ENCODE results near the gene NOX1.
A peak's percentile ranks its signal among the peaks of the same experiment; 100 is the strongest.
"Not testable (repeated sequence)": the region's sequence is repeated elsewhere in the genome, so short reads cannot be mapped to it uniquely, and the experiment has no call there.

NOX1 gene

GRCh38 chrX:100819534-100819836, 54.7 kb downstream of the NOX1 start:
- DNase-seq (ENCODE audit: low spot score), result peak; percentile 2

- DNase-seq (ENCODE audit: low spot score), result no peak
These were observed 56.8 kb downstream of the NOX1 start for GRCh38 chrX:100817340-100817739.

GRCh38 chrX:100812216-100813158, 61.7 kb downstream of the NOX1 start:
- DNase-seq (ENCODE audit: low spot score), result no peak

GRCh38 chrX:100808265-100808664, 65.9 kb downstream of the NOX1 start:
- not testable (repeated sequence) for DNase-seq (ENCODE audit: low spot score)

GRCh38 chrX:100804780-100805179, 69.4 kb downstream of the NOX1 start:
- DNase-seq (ENCODE audit: low spot score), result no peak

GRCh38 chrX:100802843-100803242, 71.3 kb downstream of the NOX1 start:
- DNase-seq (ENCODE audit: low spot score), result no peak

- DNase-seq (ENCODE audit: low spot score), result no peak
These were observed 75.5 kb downstream of the NOX1 start for GRCh38 chrX:100798484-100799214.

GRCh38 chrX:100797359-100797758, 76.8 kb downstream of the NOX1 start:
- DNase-seq (ENCODE audit: low spot score), result no peak

- not testable (repeated sequence) for DNase-seq (ENCODE audit: low spot score)
These were observed 77.8 kb downstream of the NOX1 start for GRCh38 chrX:100796371-100796770.

Data from hepatic stellate cell (primary cell).